Retinal pigment epithelial cell (primary cell): ENCODE data around the gene KPNA3.

ENCODE experiments used
- DNase-seq: peaks from one replicate; pipeline ENCODE4 v3.0.0-alpha.2; 2010; ENCODE audit warnings: low read depth
- H3K4me3 ChIP-seq: 2 replicates; pipeline ENCODE4 v1.5.1; 2011; ENCODE audit warnings: mild to moderate bottlenecking, low read length, control low read depth, moderate library complexity
- TF ChIP-seq, protein P1 (sequence below): conservative IDR thresholded peaks from 2 replicates; pipeline ENCODE4 v1.5.1; 2011; ENCODE audit warnings: low read depth, low read length, control low read depth, inconsistent platforms

Gene KPNA3

DNA sequence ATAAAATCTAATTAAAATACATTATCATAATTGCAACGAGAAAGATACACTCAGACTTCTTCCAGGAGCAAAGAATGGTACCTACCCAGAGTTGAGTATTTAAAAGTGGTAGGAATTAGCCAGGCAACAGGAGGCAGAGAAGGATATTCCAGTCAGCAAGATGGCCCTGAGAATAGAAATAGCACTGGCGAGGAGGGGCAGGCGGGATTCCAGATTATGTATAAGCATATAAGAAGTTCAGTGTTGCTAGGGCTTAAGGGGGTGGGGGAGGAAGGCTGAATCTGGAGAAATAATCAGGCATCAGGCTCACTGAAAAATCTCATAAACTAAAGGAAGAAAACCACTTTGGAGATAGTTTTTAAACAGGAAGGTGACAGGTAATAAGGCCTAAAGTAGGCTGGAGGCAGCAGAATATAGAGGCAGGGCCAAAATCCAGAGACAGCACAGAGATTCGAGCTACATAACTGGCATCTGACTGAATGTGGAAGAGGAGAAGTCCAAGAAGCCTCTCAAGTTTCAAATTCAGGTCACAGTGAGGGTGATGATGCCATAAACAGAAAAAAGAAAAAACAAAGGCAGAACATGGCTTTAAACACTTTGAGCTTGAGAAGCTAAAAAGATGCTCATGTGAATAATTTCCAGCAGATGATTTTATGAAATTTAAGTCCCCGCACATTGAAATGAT lies 7.5 kb downstream of the KPNA3 start:
- DNase-seq: no peak
- H3K4me3 ChIP-seq: no peak overlapping the region
- TF ChIP-seq, protein P1, sequence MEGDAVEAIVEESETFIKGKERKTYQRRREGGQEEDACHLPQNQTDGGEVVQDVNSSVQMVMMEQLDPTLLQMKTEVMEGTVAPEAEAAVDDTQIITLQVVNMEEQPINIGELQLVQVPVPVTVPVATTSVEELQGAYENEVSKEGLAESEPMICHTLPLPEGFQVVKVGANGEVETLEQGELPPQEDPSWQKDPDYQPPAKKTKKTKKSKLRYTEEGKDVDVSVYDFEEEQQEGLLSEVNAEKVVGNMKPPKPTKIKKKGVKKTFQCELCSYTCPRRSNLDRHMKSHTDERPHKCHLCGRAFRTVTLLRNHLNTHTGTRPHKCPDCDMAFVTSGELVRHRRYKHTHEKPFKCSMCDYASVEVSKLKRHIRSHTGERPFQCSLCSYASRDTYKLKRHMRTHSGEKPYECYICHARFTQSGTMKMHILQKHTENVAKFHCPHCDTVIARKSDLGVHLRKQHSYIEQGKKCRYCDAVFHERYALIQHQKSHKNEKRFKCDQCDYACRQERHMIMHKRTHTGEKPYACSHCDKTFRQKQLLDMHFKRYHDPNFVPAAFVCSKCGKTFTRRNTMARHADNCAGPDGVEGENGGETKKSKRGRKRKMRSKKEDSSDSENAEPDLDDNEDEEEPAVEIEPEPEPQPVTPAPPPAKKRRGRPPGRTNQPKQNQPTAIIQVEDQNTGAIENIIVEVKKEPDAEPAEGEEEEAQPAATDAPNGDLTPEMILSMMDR: no peak

DNA sequence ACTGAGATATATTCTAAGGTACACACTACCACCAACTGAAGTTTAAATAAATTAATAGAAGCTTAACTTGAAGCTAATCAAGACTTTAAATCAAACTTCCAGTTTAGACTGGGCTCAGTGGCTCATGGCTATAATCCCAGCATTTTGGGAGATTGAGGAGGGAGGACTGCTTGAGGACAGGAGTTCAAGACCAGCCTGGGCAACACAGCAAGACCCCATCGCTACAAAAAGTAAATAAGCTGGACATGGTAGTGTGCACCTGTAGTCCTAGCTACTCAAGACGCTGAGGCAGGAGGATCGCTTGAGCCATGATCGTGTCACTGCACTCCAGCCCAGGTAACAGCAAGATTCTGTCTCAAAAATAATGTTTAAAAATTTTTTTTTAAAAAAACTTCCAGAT lies 8.6 kb downstream of the KPNA3 start:
- H3K4me3 ChIP-seq: no peak overlapping the region
- no peak for DNase-seq
- TF ChIP-seq, protein P1: no peak

DNA sequence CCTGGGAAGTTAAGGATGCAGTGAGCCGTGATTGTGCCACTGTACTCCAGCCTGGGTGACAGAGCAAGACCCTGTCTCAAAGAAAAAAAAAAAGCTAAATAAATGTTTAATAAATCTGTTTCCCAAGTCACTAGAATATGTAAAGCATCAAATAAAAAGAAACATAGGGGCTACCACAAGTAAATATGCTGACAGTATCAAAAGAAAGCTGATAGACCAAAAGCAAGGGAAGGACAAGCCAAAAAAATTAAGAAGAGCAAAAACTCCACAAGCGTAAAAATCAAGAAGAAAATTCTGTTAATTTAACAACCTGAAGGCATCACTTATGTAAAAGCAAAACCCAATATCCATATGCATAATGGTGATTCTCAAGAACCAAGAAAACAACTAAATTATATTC lies 9.7 kb downstream of the KPNA3 start:
- no peak overlapping the region for H3K4me3 ChIP-seq
- TF ChIP-seq, protein P1: no peak
- no peak for DNase-seq

DNA sequence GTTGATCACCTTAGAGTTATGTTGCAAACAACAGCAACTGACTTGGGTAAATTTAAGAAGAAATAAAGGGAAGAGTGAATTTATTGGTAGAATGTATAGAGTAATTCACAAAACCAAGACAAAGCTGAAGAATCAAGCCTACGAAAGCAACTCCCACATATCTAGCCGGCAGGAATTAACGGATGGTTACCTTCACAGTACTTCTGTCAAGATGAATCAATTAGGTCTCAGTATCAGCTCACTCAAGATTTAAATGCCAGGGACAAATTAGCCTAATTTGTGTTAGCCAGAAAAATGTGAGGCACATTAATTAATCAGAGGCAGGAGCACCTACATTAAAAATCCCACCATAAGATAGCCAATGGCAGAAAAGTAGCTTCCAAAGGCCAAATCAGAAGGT lies 10.7 kb downstream of the KPNA3 start:
- TF ChIP-seq, protein P1: no peak
- DNase-seq: no peak
- H3K4me3 ChIP-seq: no peak overlapping the region

DNA sequence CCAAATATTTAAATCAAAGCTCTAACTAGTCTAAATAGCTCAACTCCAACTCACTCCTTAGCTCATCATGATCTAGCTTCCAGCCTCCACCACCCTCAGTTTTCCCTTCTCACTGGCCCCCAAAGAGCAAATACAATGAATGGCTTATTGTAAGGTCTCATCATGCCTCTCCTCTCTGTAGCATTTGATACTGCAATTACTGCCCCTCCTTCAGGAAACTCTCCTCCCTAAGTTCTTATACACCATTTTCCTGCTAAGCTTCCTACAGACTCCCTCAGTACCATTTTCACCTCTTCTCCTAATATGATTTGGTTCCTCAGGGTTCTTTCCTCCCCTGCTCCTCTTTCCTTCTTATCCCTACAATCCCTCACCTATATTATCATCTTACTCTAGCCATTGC lies 12.8 kb downstream of the KPNA3 start:
- TF ChIP-seq, protein P1: no peak
- no peak overlapping the region for H3K4me3 ChIP-seq
- DNase-seq: no peak

DNA sequence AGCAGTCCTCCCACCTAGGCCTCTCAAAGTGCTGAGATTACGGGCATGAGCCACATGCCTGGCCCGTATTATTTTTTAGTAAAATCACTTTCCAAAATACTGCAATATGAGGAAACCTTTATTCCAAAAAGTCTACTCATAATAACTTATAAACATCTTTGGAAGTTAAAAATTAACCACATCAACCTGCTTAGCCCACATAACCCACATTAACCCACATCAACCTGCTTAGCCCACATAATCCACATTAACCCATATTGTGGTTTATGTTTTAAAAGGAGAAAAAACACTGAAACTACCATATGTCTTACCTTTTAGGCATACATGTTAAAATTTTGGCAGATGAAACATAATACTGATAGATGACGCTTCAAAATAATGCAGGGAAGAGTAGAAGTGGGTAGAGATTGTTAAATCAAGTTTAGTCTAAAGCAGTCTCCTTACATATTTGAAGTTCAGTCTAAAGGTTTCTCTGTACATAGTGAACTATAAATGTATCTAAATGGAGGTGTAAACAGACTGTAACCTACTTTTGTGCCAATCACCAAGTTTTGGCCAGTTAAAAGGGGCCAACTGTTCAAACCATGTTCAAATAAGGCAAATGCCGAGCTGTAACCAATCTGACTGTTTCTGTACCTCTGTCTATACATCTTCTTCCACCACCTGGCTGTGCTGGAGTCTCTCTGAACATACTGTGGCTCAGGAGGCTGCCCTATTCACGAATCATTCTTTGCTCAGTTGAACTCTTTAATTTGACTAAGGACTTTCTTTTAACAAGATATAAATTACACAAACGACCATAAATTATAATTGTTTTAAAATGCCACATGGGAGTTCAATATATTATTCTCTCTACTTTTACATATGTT lies 14.5 kb downstream of the KPNA3 start:
- TF ChIP-seq, protein P1: no peak
- H3K4me3 ChIP-seq: no peak overlapping the region
- no peak for DNase-seq
